Transverse colon (tissue), 3 donors: Measurements from ENCODE around the gene TRIM47.

Experiments used
- CTCF ChIP-seq, 5 experiments: fragments of 200-600 bp in 3 of 5; fragments of 450-650 bp in 2 of 5; sonication (generic) in 3 of 5; IDR thresholded peaks; 1 replicate in 2 of 5; 2 replicates in 3 of 5; pipeline ENCODE4 v1.5.1; 2016 to 2017; ENCODE audit warnings: antibody characterized with exemption in 5 of 5, inconsistent platforms in 3 of 5, mild to moderate bottlenecking in 2 of 5, moderate library complexity in 1 of 5
- POLR2A ChIP-seq: fragments of 450-650 bp; IDR thresholded peaks from one replicate; pipeline ENCODE4 v1.6.1; 2016; ENCODE audit warnings: antibody characterized with exemption, mild to moderate bottlenecking, moderate library complexity

- no peak for TF ChIP-seq CTCF (IDR thresholded peaks at IDR 0.05)
- TF ChIP-seq POLR2A, result no peak
These were observed 13.9 kb downstream of the TRIM47 start for GRCh38 chr17:75864448-75864871.
